Neuronal stem cell (in vitro differentiated cells): ENCODE data around the gene PTPRG.

Experiments
- DNase-seq: peaks from one replicate; pipeline ENCODE4 v3.0.0-alpha.2; 2013; ENCODE audit warnings: low spot score
- H2AFZ ChIP-seq: one replicate; pipeline ENCODE4 v1.6.1; 2013; ENCODE audit warnings: mild to moderate bottlenecking, low read length, inconsistent platforms
- H2AK5ac ChIP-seq: 2 replicates; pipeline ENCODE4 v1.6.1; 2013; ENCODE audit warnings: low read depth, mild to moderate bottlenecking, inconsistent platforms, low read length, moderate library complexity, mixed read lengths
- H2BK120ac ChIP-seq: 2 replicates; pipeline ENCODE4 v1.6.1; 2013; ENCODE audit warnings: low read depth, mild to moderate bottlenecking, inconsistent platforms, low read length, moderate library complexity, mixed read lengths
- H2BK12ac ChIP-seq: one replicate; pipeline ENCODE4 v1.6.1; 2013; ENCODE audit warnings: low read length, inconsistent platforms
- H2BK15ac ChIP-seq: 2 replicates; pipeline ENCODE4 v1.6.1; 2013; ENCODE audit warnings: mild to moderate bottlenecking, low read length, inconsistent platforms, mixed read lengths
- H2BK5ac ChIP-seq: one replicate; pipeline ENCODE4 v1.6.1; 2013; ENCODE audit warnings: inconsistent platforms, mild to moderate bottlenecking, low read length, moderate library complexity
- H3K14ac ChIP-seq: one replicate; pipeline ENCODE4 v1.6.1; 2013; ENCODE audit warnings: low read length, inconsistent platforms
- H3K18ac ChIP-seq: 2 replicates; pipeline ENCODE4 v1.6.1; 2013; ENCODE audit warnings: low read length, inconsistent platforms
- H3K23ac ChIP-seq: 2 replicates; pipeline ENCODE4 v1.6.1; 2013; ENCODE audit warnings: low read depth, mild to moderate bottlenecking, mixed read lengths, low read length, inconsistent platforms; ENCODE audit not compliant: poor library complexity
- H3K27ac ChIP-seq: replicated peaks from 3 replicates; pipeline ENCODE4 v1.5.1; 2013; ENCODE audit warnings: low read length, inconsistent platforms
- H3K27me3 ChIP-seq, 3 experiments: 2 replicates each; pipeline ENCODE4 v1.6.1; 2013; ENCODE audit warnings: low read length in 3 of 3, mild to moderate bottlenecking in 2 of 3, inconsistent platforms in 1 of 3, low read depth in 1 of 3, mixed read lengths in 1 of 3, moderate library complexity in 1 of 3; ENCODE audit not compliant: control insufficient read depth in 3 of 3, insufficient read depth in 3 of 3
- H3K36me3 ChIP-seq, 2 donors: replicated peaks in 1 of 2; 2 replicates each; pipeline ENCODE4 v1.6.1; 2013; ENCODE audit warnings: low read length in 2 of 2; ENCODE audit not compliant: control insufficient read depth in 2 of 2, insufficient read depth in 2 of 2
- H3K4ac ChIP-seq: 2 replicates; pipeline ENCODE4 v1.6.1; 2013; ENCODE audit warnings: inconsistent platforms, mild to moderate bottlenecking, low read length, moderate library complexity
- H3K4me1 ChIP-seq, 2 donors: 1 replicate in 1 of 2; 2 replicates in 1 of 2; pipeline ENCODE4 v1.6.1; 2013; ENCODE audit warnings: low read length in 2 of 2, low read depth in 1 of 2; ENCODE audit not compliant: control insufficient read depth in 2 of 2, insufficient read depth in 1 of 2
- H3K4me2 ChIP-seq: one replicate; pipeline ENCODE4 v1.6.1; 2013; ENCODE audit warnings: mild to moderate bottlenecking, low read length, inconsistent platforms; ENCODE audit not compliant: insufficient read depth, poor library complexity, severe bottlenecking
- H3K4me3 ChIP-seq, 2 donors: 2 replicates each; pipeline ENCODE4 v1.5.1; 2013; ENCODE audit warnings: low read length in 2 of 2, mild to moderate bottlenecking in 2 of 2, inconsistent platforms in 1 of 2, moderate library complexity in 1 of 2
- H3K79me1 ChIP-seq: one replicate; pipeline ENCODE4 v1.6.1; 2013; ENCODE audit warnings: low read depth, mild to moderate bottlenecking, inconsistent platforms, low read length, moderate library complexity
- H3K9ac ChIP-seq: one replicate; pipeline ENCODE4 v1.6.1; 2013; ENCODE audit warnings: mild to moderate bottlenecking, low read depth, low read length, inconsistent platforms; ENCODE audit not compliant: poor library complexity
- H3K9me3 ChIP-seq, 2 donors: replicated peaks in 1 of 2; 2 replicates each; pipeline versions ENCODE3 to v1.6.1; 2013; ENCODE audit warnings: low read length in 2 of 2, mild to moderate bottlenecking in 2 of 2, inconsistent platforms in 1 of 2, low read depth in 1 of 2, mixed read lengths in 1 of 2, moderate library complexity in 1 of 2; ENCODE audit not compliant: control insufficient read depth in 2 of 2, insufficient read depth in 1 of 2
- H4K8ac ChIP-seq: one replicate; pipeline ENCODE4 v1.6.1; 2013; ENCODE audit warnings: low read depth, mild to moderate bottlenecking, inconsistent platforms, low read length, moderate library complexity
- H4K91ac ChIP-seq: one replicate; pipeline ENCODE4 v1.6.1; 2013; ENCODE audit warnings: low read length, low read depth, mild to moderate bottlenecking, inconsistent platforms; ENCODE audit not compliant: poor library complexity
- WGBS, 2 donors: extraction: QIAGEN DNeasy Blood & Tissue Kit; methylation state at CpG; one replicate each; pipeline ENCODE4 v1.1.7; 2013; ENCODE audit warnings: missing lambda C conversion rate in 2 of 2, mixed read lengths in 1 of 2; ENCODE audit not compliant: insufficient read length in 2 of 2, insufficient replicate concordance in 1 of 2; ENCODE audit errors: extremely low coverage in 2 of 2; 5-methylcytosine and 5-hydroxymethylcytosine counted together

Gene PTPRG

GRCh38 chr3:62145086-62145757 lies 583.9 kb downstream of the PTPRG start:
- Histone ChIP-seq H3K14ac (no peak overlapping the region), H2AK5ac (no peak overlapping the region), H2BK12ac (no peak overlapping the region), H2BK5ac (no peak overlapping the region), H3K79me1 (no peaks in the 10 kb centered on the region), H3K9me3 (no peaks in the 10 kb centered on the region), H3K4ac (no peak overlapping the region), H2BK120ac (no peak overlapping the region), H3K27ac (no peak overlapping the region), H2AFZ (no peak overlapping the region), H3K4me1 (peaks cover 3 to 9% of the 10 kb centered on the region in 2 donors), H3K36me3 (no peaks in the 10 kb centered on the region), H4K91ac (no peak overlapping the region), H3K4me2 (no peak overlapping the region), H3K9ac (no peak overlapping the region), H2BK15ac (no peak overlapping the region), H3K18ac (no peak overlapping the region), H4K8ac (no peak overlapping the region), H3K4me3 (no peak overlapping the region), H3K23ac (no peak overlapping the region), H3K27me3 (no peaks in the 10 kb centered on the region)
- no peak for DNase-seq
- WGBS, 2 donors, result 100% methylated on average over 1 of the region's 9 CpGs; no CpG with 5 or more reads in 1 of the 2 donors

- Histone ChIP-seq H3K4me3 (no peak overlapping the region), H2BK15ac (no peak overlapping the region), H3K18ac (no peak overlapping the region), H2AK5ac (no peak overlapping the region), H3K36me3 (no peaks in the 10 kb centered on the region), H4K91ac (no peak overlapping the region), H3K9ac (no peak overlapping the region), H3K23ac (no peak overlapping the region), H3K4me2 (no peak overlapping the region), H2BK120ac (no peak overlapping the region), H2BK5ac (no peak overlapping the region), H3K79me1 (no peaks in the 10 kb centered on the region), H3K9me3 (no peaks in the 10 kb centered on the region), H3K4ac (no peak overlapping the region), H3K27ac (no peak overlapping the region), H3K14ac (no peak overlapping the region), H2AFZ (no peak overlapping the region), H4K8ac (no peak overlapping the region), H3K27me3 (no peaks in the 10 kb centered on the region), H3K4me1 (no peaks in the 10 kb centered on the region), H2BK12ac (no peak overlapping the region)
- WGBS, 2 donors, result no CpG with 5 or more reads among the region's 6 CpGs
- no peak for DNase-seq
Measured at GRCh38 chr3:62149539-62149938, 588.2 kb downstream of the PTPRG start.

GRCh38 chr3:62149962-62150361 lies 588.6 kb downstream of the PTPRG start:
- Histone ChIP-seq H3K79me1 (no peaks in the 10 kb centered on the region), H3K4me3 (no peak overlapping the region), H3K27ac (no peak overlapping the region), H4K8ac (no peak overlapping the region), H3K9me3 (no peaks in the 10 kb centered on the region), H4K91ac (no peak overlapping the region), H3K18ac (no peak overlapping the region), H3K36me3 (no peaks in the 10 kb centered on the region), H2BK5ac (no peak overlapping the region), H3K4me1 (peaks cover 0 to 2% of the 10 kb centered on the region in 2 donors), H2BK15ac (no peak overlapping the region), H2BK12ac (no peak overlapping the region), H3K23ac (no peak overlapping the region), H2AK5ac (no peak overlapping the region), H2AFZ (no peak overlapping the region), H3K4ac (no peak overlapping the region), H3K27me3 (no peaks in the 10 kb centered on the region), H3K14ac (no peak overlapping the region), H3K4me2 (no peak overlapping the region), H2BK120ac (no peak overlapping the region), H3K9ac (no peak overlapping the region)
- WGBS, 2 donors, result no CpG with 5 or more reads among the region's 2 CpGs
- no peak for DNase-seq

DNA sequence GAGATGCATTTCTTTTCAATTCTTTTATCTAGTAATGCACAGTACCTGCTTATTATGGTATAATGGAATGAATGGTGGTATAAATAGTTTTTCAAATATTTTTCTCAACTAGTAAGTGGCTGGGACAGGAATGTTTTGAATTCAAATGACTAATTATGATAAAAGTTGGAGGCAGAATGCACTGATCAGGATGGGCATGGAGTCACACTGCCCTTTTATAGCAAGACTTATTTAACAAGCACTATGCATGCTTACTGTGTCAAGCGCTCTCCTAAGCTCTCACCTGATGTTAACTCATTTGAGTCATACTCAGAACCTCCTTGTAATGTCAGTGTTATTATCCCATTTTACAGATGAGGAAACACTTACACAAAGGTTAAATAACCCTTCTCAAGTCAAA lies 590.2 kb downstream of the PTPRG start:
- H3K36me3 ChIP-seq, result no peaks in the 10 kb centered on the region
- H3K14ac ChIP-seq, result no peak overlapping the region
- H3K4me3 ChIP-seq, result no peak overlapping the region
- peaks cover 0 to 2% of the 10 kb centered on the region in 2 donors for H3K4me1 ChIP-seq
- no peaks in the 10 kb centered on the region for H3K27me3 ChIP-seq
- no peak overlapping the region for H3K4ac ChIP-seq
- no peaks in the 10 kb centered on the region for H3K9me3 ChIP-seq
- no peak for DNase-seq
- H3K79me1 ChIP-seq, result no peaks in the 10 kb centered on the region
- H3K9ac ChIP-seq, result no peak overlapping the region
- H4K8ac ChIP-seq, result no peak overlapping the region
- H2AFZ ChIP-seq, result no peak overlapping the region
- H2BK15ac ChIP-seq, result no peak overlapping the region
- no peak overlapping the region for H2AK5ac ChIP-seq
- no CpG with 5 or more reads among the region's 1 CpG for WGBS, 2 donors
- no peak overlapping the region for H2BK120ac ChIP-seq
- H3K27ac ChIP-seq, result no peak overlapping the region
- H2BK12ac ChIP-seq, result no peak overlapping the region
- H3K23ac ChIP-seq, result no peak overlapping the region
- no peak overlapping the region for H4K91ac ChIP-seq
- H3K4me2 ChIP-seq, result no peak overlapping the region
- no peak overlapping the region for H2BK5ac ChIP-seq
- H3K18ac ChIP-seq, result no peak overlapping the region
